Stimulated activated CD8-positive, alpha-beta memory T cell treated with anti-CD3 and anti-CD28 coated beads, Interleukin-4, amount 100 ng/mL, for 1 hour (primary cell): ENCODE measurements around the gene PRDM12.

Source experiments
- DNase-seq, 2 donors: peaks; one replicate each; pipeline ENCODE4 v3.0.0-alpha.2; 2020; ENCODE audit warnings: low read depth in 2 of 2, low spot score in 1 of 2

Gene PRDM12

DNA sequence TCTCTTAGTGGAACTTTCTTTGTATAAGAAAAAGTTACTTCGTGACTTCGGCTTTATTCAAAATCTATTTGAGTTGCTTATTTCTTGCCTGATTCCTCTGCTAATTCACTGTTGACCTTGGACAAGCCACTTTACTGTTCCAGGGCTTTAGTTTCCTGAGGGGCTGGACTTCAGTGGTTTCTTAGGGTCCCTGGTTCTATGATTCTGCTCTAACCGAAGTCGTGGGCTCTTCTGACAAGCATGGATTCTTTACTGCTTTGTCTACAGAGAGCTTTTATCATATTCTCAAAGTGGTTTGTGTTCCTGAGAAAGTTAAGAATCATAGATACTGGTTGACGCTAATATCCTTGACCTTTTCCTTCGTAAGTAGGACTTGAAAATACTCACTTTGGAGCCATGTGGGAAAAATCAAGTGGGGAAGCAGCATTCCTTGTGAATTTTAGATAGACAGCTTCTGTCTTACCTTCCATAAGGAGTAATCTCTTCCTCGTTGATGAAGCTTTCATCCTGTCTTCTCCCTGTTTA lies 50.3 kb downstream of the PRDM12 start:
- no peak for DNase-seq

DNA sequence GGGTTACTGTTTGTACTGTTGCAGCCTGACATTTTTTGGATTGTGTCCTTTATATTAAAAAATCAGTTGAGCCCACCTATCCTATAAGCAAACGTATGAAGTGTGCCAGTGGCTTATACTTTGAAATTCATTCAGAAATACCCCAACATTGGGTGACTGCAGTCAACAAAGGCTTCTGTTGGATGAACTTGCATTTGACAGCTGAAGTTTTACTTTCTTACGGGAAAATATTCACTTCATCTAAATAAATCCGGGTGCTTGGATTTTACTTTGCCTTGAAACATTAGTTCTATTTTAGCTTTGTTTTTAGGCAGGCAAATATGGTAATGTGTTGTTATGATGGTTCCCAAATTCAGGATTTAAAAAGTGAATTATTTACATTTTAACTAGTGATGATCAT lies 50.9 kb downstream of the PRDM12 start:
- no peak for DNase-seq

DNA sequence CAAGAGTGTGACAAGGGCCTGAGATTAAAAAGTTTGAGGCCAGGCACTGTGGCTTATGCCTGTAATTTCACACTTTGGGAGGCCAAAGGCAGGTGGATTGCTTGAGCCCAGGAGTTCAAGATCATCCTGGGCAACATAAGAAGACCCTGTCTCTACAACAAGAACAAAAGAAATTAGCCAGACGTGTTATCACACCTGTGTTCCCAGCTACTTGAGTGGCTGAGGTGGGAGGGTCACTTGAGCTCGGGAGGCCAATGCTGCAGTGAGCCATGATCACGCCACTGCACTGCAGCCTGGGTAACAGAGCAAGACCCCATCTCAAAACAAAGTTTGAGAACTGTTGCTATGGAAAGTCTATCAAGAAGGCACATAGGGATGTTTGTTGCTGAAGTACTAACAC lies 54.2 kb downstream of the PRDM12 start:
- no peak for DNase-seq

DNA sequence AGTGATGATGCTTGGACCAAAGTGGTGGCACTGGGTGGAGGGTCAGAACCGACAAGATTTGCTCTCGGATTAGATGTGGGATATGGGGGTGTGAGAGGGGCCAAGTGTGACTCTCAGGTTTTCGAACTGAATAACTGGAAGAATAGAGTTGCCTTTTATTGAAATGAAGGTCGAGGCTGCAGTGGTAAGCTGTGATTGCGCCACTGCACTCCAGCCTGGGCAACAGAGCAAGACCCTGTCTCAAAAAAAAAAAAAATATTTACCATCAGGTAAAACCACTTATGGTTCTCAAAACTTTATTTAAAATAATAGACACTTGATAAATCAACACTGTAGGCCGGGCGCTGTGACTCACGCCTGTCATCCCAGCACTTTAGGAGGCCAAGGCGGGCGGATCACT lies 56.4 kb downstream of the PRDM12 start:
- no peak for DNase-seq

DNA sequence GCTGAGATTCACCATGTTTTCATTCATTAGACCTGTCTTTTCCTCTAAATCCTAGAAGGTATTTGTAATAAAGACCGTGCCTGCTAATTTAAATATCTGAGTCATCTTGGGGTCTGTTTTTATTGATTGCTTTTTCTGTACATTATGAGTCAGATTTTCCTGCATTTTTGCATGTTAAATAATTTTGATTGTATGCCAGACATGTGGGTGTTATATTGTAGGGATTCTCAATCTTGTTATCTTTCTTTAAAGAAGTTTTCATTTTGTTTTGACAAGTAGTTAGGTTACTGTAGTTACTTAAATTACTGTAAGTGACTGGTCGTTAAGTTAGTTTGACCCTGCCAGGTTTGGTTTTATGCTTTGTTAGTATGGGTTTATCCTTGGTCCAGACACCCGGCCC lies 64.3 kb downstream of the PRDM12 start:
- DNase-seq: no peak

DNA sequence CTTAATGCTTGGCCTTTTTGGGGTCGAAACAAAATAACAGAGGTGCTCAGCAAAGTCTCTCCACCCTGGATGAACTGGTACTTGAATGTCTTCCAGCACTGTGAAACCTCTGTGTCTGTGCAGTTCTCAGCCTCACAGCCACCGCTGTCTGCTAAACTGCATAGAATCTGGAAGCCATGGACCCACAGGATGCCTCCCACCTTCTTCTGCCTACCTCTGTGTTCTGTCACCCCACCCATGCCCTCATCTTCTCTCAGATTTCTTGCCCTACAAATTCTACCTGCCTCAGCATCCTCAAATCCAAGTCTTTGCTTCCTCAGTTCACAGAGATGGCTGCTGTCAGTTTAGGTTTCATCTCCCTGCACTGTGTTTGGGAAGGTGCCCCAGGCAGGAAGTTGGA lies 64.8 kb downstream of the PRDM12 start:
- DNase-seq: no peak

DNA sequence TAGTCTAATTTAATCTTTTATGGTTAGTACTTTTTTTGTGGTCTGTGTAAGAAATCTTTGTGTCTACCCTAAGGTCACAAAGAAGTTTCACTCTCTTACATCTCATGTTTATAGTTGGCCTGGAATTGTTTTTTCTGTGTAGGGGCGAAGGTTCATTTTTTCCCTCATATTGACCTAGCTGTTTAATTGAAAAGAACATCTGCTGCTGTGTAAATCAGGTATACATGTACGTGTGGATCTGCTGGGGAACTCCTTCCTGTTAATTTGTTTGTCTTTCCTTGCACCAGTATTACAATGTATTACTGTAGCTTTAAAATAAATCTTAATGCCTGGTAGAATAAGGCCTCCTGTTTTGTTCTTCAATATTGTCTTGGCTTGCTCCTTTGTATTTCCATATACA lies 67.0 kb downstream of the PRDM12 start:
- no peak for DNase-seq

DNA sequence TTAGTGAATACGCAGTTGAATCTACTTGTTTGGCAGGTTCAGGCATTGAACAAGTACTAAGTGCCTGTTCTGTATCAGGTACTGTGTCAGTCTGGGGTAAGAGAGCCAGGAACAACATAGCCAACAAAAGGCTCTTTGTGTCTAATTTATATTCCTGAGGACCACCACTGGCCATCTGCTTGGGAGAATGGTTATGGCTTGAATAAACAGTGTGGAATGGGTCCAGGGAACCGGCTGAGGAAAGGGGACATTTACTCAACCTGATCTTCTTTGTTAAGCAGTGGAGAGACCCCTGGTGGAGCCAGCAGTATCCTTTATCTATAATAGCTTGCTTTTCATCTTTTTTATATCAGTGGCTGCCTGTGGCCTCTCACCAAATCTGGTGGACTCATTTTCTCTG lies 67.7 kb downstream of the PRDM12 start:
- no peak for DNase-seq
